Subcutaneous adipose tissue (tissue), 4 donors: ENCODE measurements around the gene CRB2. TPM values are rescaled to one million over a fixed set of nuclear protein-coding genes. Genes with fewer than 3 reads are reported as not detected.

ENCODE experiments used
- total RNA-seq, 4 donors: library from RNA; depleted of rRNA; stranded (reverse); fragments of >200 nt; gene quantifications; one replicate each; pipeline ENCODE4 v1.1.0, GENCODE V29; 2016
- TF ChIP-seq, protein P1 (sequence below): fragments of 450-650 bp; IDR thresholded peaks from one replicate; pipeline ENCODE4 v1.5.1; 2016; ENCODE audit warnings: low read depth, mild to moderate bottlenecking, control low read depth, antibody characterized with exemption, moderate library complexity

CRB2 gene
- total RNA-seq, 4 donors from 2014 or later = 0.33 TPM; not detected in 3

DNA sequence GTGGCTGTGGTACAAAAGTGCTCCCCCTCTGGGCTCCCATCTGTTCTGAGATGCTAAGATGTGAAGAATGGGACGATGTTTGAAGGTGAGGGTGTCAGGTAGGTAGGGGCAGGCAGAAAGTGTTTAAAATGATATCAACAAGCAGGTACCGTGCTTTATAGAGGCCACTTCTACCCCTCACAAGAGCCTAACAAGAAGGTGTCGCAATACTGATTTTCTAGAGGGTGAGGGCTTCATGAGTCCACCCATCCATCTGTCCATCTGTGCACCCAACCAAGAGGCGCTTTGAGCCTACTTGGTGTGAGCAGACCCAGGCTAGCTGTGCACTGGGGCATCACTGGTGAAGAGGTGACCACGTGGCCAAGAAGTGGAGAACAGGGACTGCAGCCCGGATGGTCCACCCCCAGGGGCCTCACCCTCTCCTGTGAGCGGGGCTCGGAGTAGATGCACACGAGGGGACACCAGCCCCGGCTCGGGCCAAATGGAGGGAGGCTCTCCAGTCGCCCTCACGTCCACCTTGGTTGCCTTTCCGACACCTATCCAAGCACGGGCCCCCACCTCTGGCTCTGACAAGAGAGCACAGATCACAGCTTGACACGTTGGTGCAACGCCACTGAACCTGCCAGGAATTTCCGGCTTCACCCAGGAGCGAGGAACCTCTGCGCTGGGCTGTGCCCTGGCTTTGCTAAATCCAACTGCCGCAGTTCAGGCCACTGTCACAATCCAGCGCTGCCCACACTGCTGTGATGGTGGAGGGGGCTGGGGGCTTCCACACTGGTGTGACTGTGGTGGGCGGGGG lies 34.5 kb downstream of the CRB2 start:
- TF ChIP-seq, protein P1, sequence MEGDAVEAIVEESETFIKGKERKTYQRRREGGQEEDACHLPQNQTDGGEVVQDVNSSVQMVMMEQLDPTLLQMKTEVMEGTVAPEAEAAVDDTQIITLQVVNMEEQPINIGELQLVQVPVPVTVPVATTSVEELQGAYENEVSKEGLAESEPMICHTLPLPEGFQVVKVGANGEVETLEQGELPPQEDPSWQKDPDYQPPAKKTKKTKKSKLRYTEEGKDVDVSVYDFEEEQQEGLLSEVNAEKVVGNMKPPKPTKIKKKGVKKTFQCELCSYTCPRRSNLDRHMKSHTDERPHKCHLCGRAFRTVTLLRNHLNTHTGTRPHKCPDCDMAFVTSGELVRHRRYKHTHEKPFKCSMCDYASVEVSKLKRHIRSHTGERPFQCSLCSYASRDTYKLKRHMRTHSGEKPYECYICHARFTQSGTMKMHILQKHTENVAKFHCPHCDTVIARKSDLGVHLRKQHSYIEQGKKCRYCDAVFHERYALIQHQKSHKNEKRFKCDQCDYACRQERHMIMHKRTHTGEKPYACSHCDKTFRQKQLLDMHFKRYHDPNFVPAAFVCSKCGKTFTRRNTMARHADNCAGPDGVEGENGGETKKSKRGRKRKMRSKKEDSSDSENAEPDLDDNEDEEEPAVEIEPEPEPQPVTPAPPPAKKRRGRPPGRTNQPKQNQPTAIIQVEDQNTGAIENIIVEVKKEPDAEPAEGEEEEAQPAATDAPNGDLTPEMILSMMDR = no peak

DNA sequence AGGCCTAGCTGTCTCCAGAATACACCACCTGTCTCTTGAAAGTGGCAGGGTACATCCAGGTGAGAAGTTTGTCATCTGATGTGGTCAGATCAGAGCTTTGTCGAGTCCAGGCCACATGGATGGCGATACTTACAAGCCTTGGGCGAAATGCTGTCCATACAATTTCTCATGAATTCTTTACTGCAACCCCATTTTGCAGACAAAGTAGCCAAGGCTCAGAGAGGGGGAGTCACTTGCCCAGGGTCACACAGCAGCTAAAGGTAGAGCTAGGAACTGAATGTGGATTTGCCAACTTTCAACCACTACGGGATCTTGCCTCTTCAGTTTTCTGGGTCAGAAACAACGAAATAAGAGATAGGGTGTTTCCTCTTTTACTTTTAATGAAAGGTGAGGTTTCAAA lies 35.2 kb downstream of the CRB2 start:
- TF ChIP-seq, protein P1 = no peak

DNA sequence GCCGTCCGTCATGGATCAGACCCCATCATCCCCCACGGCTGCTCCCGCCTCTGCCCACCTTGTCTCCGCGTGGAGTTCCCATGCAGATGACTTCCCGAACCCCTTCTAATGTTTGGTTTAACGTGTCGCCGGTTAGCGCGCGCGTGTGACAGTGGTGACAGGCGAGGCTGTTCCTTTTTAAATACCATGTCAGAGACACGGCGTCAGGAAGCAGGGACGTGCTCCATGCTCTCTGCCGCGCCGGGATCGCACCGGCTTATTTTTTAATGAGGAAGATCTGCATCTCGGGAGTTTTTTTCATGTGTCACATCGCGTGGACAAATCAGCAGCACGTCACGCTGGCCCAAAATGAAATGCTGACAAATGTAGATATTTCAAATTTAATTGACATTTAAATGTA lies 35.9 kb downstream of the CRB2 start:
- TF ChIP-seq, protein P1 = no peak

DNA sequence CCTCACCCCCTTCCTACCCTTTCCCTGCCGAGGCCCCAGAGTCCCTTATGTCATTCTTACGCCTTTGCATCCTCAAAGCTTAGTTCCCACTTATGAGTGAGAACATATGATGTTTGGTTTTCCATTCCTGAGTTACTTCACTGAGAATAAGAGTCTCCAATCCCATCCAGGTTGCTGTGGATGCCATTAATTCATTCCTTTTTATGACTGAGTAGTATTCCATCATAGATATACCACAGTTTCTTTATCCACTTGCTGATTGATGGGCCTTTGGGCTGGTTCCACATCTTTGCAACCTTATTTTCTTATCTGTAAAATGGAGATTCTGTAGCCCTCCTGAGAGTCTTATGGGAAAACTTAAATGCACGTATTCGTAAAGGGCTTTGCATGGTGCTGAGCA lies 36.8 kb downstream of the CRB2 start:
- TF ChIP-seq, protein P1 = no peak

DNA sequence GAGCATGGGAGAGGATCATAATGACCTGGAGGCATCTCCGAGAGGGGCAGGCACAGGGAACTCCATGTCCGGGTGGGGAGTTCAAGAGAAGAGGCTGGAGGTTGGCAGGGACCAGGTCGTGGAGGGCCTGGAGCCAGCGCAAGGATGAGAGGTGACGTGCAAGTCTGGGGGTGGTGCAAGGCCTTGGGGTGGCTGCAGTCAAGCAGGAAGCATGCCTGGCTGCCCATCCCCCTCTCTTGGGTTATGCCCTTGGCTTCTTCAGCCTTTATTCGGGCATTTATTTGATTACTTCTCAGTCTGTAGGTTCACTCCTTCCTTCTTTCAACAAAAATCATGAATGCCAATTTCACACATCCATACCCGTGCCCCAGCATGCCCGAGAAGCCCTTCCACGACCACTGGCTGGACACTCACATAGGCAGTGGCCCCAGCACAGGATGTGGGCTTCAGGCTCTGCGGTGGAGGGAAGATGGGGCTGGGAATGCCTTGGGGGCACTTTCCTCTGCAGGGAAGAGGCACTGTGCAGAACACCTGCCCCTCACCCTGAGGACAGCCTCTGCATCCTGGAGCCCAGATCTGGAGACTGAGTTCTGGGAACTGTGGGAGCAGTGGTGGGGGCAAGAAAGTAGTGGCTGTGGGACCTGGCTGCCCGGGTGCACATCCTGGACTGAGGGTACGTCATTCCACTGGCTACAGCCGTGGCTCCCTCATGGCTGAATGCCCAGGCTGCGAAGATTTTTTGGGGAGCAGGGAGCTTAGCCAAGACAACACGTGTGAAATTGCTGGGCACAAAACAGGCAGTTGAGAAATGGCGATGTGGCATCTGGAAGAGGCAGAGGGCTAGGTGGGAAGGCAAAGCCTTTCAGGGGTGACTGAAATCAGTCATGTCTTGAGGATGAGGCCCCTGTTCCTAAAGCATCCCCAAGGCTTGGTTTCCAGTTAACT lies 38.6 kb downstream of the CRB2 start:
- TF ChIP-seq, protein P1 = no peak

DNA sequence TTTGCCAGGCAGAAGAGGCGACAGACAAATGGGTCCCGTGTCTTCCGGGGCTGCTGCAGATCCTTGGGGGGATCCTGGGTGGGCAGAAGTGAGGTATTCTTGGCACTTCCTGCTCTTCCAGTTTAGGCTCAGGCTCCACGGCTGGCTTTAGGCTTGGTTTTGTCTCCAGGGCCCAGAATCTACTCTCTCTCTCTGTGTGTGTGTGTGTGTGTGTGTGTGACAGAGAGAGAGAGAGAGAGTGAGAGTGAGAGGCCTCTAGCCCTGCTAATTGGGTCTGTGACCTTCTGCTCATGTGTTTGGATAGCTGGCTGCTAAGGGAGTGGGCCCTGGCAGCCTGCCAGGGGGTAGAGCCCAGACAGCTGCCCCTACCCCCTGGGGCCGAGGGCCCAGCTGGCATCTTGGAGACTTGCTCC lies 39.3 kb downstream of the CRB2 start:
- TF ChIP-seq, protein P1 = no peak
